OCI-LY3 (cell line): Measurements from ENCODE around the gene H2BW1.

ENCODE experiments used
- EZH2phosphoT487 ChIP-seq: fragments of 200-600 bp; shearing (Covaris generic); IDR thresholded peaks from 2 replicates; pipeline ENCODE4 v1.6.1; 2018; ENCODE audit warnings: antibody characterized with exemption, mixed run types, low read depth
- TF ChIP-seq, protein P1 (sequence below): fragments of 200-600, 300-600 bp; sonication (generic); IDR thresholded peaks from 2 replicates; pipeline ENCODE4 v1.5.1; 2014; ENCODE audit warnings: antibody characterized with exemption, low read length, low read depth

DNA sequence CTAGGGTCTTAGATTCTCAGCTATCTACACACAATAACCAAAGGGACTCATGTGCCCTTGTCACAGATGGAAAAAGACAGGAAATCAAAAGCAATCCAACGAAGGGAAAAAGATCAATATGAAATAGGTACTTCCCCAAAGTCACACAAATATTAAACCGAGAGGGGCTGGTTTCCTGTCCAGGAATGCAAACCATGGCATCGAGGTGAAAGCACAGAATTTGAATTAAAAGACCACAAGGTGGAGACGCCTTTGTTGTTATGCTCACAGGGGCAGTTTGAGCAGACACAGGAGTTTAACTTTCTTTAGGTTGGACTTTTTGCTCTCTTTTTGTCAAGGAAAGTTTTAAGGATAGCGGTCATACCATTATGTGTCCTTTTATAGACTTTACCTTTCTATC is 14.3 kb downstream of the H2BW1 start:
- TF ChIP-seq, protein P1, sequence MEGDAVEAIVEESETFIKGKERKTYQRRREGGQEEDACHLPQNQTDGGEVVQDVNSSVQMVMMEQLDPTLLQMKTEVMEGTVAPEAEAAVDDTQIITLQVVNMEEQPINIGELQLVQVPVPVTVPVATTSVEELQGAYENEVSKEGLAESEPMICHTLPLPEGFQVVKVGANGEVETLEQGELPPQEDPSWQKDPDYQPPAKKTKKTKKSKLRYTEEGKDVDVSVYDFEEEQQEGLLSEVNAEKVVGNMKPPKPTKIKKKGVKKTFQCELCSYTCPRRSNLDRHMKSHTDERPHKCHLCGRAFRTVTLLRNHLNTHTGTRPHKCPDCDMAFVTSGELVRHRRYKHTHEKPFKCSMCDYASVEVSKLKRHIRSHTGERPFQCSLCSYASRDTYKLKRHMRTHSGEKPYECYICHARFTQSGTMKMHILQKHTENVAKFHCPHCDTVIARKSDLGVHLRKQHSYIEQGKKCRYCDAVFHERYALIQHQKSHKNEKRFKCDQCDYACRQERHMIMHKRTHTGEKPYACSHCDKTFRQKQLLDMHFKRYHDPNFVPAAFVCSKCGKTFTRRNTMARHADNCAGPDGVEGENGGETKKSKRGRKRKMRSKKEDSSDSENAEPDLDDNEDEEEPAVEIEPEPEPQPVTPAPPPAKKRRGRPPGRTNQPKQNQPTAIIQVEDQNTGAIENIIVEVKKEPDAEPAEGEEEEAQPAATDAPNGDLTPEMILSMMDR, result no peak
- TF ChIP-seq EZH2phosphoT487, result no peak
